Activated T-helper 17 cell treated with anti-CD3 and anti-CD28 coated beads, Interleukin-2, amount 50 U/mL, for 72 hours (primary cell): ENCODE data around the gene SLC25A34. TPM values are rescaled to one million over a fixed set of nuclear protein-coding genes. Genes with fewer than 3 reads are reported as not detected.

Source experiments
- ATAC-seq: fragments of 150-1000 bp; cut with Tn5 transposase; replicated peaks from 2 replicates; pipeline ENCODE4 v1.10.0; 2021; ENCODE audit warnings: mild to moderate bottlenecking, moderate library complexity
- H3K27ac Mint-ChIP-seq: one replicate; pipeline ENCODE4 v1.8.0; 2022; ENCODE audit warnings: mixed read lengths
- H3K27me3 Mint-ChIP-seq: one replicate; pipeline ENCODE4 v1.8.0; 2022; ENCODE audit warnings: mixed read lengths
- H3K36me3 Mint-ChIP-seq: one replicate; pipeline ENCODE4 v1.8.0; 2022; ENCODE audit warnings: low read depth, mild to moderate bottlenecking, mixed read lengths
- H3K4me1 Mint-ChIP-seq: one replicate; pipeline ENCODE4 v1.8.0; 2022; ENCODE audit warnings: mixed read lengths
- H3K4me3 Mint-ChIP-seq: one replicate; pipeline ENCODE4 v1.8.0; 2022; ENCODE audit warnings: mild to moderate bottlenecking, mixed read lengths
- H3K9me3 Mint-ChIP-seq: one replicate; pipeline ENCODE4 v1.8.0; 2022; ENCODE audit warnings: mixed read lengths
- total RNA-seq, 2 donors: library from RNA; stranded (reverse); gene quantifications; one replicate each; pipeline ENCODE4 v1.2.3, GENCODE V29; 2022

SLC25A34 gene
- total RNA-seq, 2 donors from 2014 or later = 0.90 to 1.6 TPM

DNA sequence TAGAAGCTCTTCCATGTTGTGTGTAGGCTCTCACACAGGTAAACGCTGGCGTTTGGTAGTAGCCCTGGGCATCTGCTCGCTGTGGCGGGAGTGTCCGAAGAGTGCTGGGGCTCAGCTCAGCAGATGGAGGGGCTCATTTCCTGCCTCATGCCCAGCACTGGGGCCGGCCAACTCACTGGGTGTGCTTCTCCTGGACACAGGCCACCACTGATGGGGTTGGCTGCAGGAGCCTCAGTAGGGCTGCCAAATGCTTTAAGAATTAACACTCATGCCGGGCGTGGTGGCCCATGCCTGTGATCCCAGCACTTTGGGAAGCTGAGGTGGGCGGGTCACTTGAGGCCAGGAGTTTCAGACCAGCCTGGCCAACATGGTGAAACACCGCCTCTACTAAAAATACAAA lies 50.5 kb downstream of the SLC25A34 start:
- no peak for ATAC-seq
- Mint-ChIP-seq H3K4me1 (no peaks in the 10 kb centered on the region), H3K4me3 (no peak overlapping the region), H3K36me3 (no peaks in the 10 kb centered on the region), H3K9me3 (no peaks in the 10 kb centered on the region), H3K27ac (no peak overlapping the region), H3K27me3 (peaks cover 14% of the 10 kb centered on the region)

DNA sequence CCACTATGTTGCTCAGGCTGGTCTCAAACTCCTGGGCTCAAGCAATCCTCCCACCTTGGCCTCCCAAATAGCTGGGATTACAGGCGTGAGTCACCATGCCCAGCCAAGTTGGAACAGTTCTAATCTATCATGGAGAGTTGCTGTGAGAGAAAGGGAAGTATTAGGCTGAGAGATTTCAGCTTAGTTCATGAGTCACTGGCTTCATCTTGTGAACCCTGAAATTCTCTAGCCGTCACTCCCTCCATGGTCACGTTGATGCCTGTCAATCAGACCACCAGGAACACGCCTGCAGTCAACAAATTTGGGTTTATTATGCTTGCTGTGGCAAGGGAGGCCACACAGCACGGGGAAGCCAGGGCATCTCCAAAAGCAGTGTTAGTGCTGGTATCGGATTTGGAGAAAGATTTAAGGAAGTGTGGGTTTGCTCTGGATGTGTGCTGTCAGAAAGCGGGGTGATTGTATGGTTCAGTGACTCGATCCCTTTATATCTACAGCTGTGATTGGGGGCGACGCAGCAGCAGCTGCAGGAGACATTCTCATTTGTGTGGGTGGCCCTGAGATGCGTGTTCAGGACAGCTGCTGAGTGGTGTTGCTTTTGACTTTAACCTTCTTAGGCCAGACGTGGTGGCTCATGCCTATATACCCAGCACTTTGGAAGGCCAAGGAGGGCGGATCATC lies 52.7 kb downstream of the SLC25A34 start:
- H3K4me1 Mint-ChIP-seq = peaks cover 5% of the 10 kb centered on the region
- H3K36me3 Mint-ChIP-seq = no peaks in the 10 kb centered on the region
- no peak for ATAC-seq
- no peak overlapping the region for H3K4me3 Mint-ChIP-seq
- H3K9me3 Mint-ChIP-seq = no peaks in the 10 kb centered on the region
- peaks cover 17% of the 10 kb centered on the region for H3K27me3 Mint-ChIP-seq
- H3K27ac Mint-ChIP-seq = no peak overlapping the region

Other genes starting within 250 kb of the SLC25A34 start
- 10 to 100 TPM; 17.1 to 17.9 TPM for gene CASP9, start 212.0 kb upstream of the SLC25A34 start, total RNA-seq
- gene DNAJC16, start 209.4 kb upstream of the SLC25A34 start, total RNA-seq = 10 to 100 TPM in 1 of 2 donors, 1 to 10 TPM in 1; 8.6 to 10.0 TPM
- gene AGMAT, start 151.2 kb upstream of the SLC25A34 start, total RNA-seq = 10 to 100 TPM in 1 of 2 donors, 1 to 10 TPM in 1; 9.7 to 16.6 TPM
- gene DDI2, start 118.8 kb upstream of the SLC25A34 start, total RNA-seq = 10 to 100 TPM; 28.3 to 39.3 TPM
- 10 to 100 TPM; 32.2 to 50.5 TPM for gene PLEKHM2, start 51.9 kb upstream of the SLC25A34 start, total RNA-seq
- gene TMEM82, start 6.2 kb downstream of the SLC25A34 start, total RNA-seq = not detected
- not detected for gene FBLIM1, start 22.5 kb downstream of the SLC25A34 start, total RNA-seq
- 1 to 10 TPM; 1.8 to 2.2 TPM for gene UQCRHL, start 71.4 kb downstream of the SLC25A34 start, total RNA-seq
- gene SPEN, start 111.4 kb downstream of the SLC25A34 start, total RNA-seq = 10 to 100 TPM; 48.9 to 66.7 TPM
- 100 to 1,000 TPM in 1 of 2 donors, 10 to 100 TPM in 1; 62.0 to 135 TPM for gene ZBTB17, start 239.8 kb downstream of the SLC25A34 start, total RNA-seq